Esophagus squamous epithelium (tissue), 5 donors: Measurements from ENCODE around the gene TICRR. TPM values are rescaled to one million over a fixed set of nuclear protein-coding genes. Genes with fewer than 3 reads are reported as not detected.
A peak's percentile ranks its signal among the peaks of the same experiment; 100 is the strongest.
"Not testable (repeated sequence)": the region's sequence is repeated elsewhere in the genome, so short reads cannot be mapped to it uniquely, and the experiment has no call there.

Experiments used
- DNase-seq: peaks from one replicate; lab custom pipeline; 2025; lab: John Stamatoyannopoulos, UW
- H3K27ac ChIP-seq, 4 donors: fragments of 200-600 bp; sonication (generic); one replicate each; pipeline ENCODE4 v1.5.1; 2016 to 2019; ENCODE audit warnings: mild to moderate bottlenecking in 1 of 4
- H3K27me3 ChIP-seq, 4 donors: fragments of 200-600 bp; sonication (generic); 1 replicate in 3 of 4; 2 replicates in 1 of 4; pipeline versions ENCODE4 v1.5.1 to v1.6.0; 2017 to 2021; ENCODE audit warnings: antibody characterized with exemption in 1 of 4
- H3K36me3 ChIP-seq, 3 donors: fragments of 200-600 bp; sonication (generic); one replicate each; pipeline ENCODE4 v1.5.1; 2016 to 2019
- H3K4me1 ChIP-seq, 3 donors: fragments of 200-600 bp; sonication (generic); one replicate each; pipeline ENCODE4 v1.5.1; 2017 to 2019
- H3K4me3 ChIP-seq, 4 donors: fragments of 200-600 bp; sonication (generic); 1 replicate in 3 of 4; 2 replicates in 1 of 4; pipeline ENCODE4 v1.5.1; 2016 to 2019; ENCODE audit warnings: mild to moderate bottlenecking in 2 of 4, moderate library complexity in 1 of 4
- H3K9me3 ChIP-seq, 3 donors: fragments of 200-600 bp; sonication (generic); one replicate each; pipeline ENCODE4 v1.5.1; 2016 to 2019
- POLR2A ChIP-seq, 4 donors: fragments of 450-650 bp; IDR thresholded peaks; one replicate each; pipeline ENCODE4 v1.6.1; 2017; ENCODE audit warnings: antibody characterized with exemption in 4 of 4, mild to moderate bottlenecking in 4 of 4, moderate library complexity in 3 of 4
- WGBS, 2 donors: methylation state at CpG; one replicate each; pipeline ENCODE4 v1.1.5; 2018; 5-methylcytosine and 5-hydroxymethylcytosine counted together
- intact Hi-C: fragments of 100-400 bp; cut with DNase I; formaldehyde crosslinking; loops from one replicate; pipeline ENCODE4 v1.15.0; 2022
- total RNA-seq, 4 donors: library from RNA; depleted of rRNA; stranded (reverse); fragments of >200 nt; gene quantifications; one replicate each; pipeline ENCODE4 v1.1.0, GENCODE V29; 2016
- TF ChIP-seq, protein P1 (sequence below), 6 experiments: fragments of 450-650 bp in 4 of 6; fragments of 200-600 bp in 2 of 6; sonication (generic) in 2 of 6; IDR thresholded peaks; one replicate each; pipeline ENCODE4 v1.5.1; 2016 to 2019; ENCODE audit warnings: antibody characterized with exemption in 6 of 6, mild to moderate bottlenecking in 4 of 6, moderate library complexity in 4 of 6
- donor health status: DM: yes; HTN: yes; CAD: no.

Gene TICRR
- total RNA-seq, 4 donors from 2014 or later: 8.4 to 33.7 (median 10.1) TPM

DNA sequence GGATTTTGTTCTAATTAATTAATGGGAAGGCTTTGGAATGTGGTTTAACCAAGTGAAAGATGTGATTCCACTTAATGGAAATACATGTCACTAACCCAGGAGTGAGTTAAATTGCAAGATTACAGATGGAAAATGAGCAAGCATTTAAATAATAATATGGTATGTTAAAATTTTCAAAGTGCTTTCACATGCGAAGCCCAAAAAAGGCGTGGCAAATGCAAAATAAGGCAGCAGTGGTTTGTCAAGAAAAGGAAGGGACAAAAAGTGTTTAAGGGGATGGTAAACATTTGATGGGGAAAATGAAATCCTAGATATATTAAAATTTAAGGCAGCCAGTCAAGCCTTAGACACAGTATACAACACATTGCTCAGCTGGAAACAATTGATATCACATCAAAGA is 2.9 kb downstream of the TICRR start:
- Histone ChIP-seq H3K36me3 (no peaks in the 10 kb centered on the region), H3K4me3 (peak overlapping the region in 1 of 4 donors; percentile 1), H3K4me1 (peaks cover 0 to 31% (median 8%) of the 10 kb centered on the region in 3 donors), H3K27me3 (no peaks in the 10 kb centered on the region), H3K27ac (no peak overlapping the region), H3K9me3 (no peaks in the 10 kb centered on the region)
- WGBS, 2 donors: 78 to 80% methylated on average over 2 of the region's 2 CpGs
- no peak for DNase-seq
- intact Hi-C loops: no loop called here
- TF ChIP-seq, protein P1, sequence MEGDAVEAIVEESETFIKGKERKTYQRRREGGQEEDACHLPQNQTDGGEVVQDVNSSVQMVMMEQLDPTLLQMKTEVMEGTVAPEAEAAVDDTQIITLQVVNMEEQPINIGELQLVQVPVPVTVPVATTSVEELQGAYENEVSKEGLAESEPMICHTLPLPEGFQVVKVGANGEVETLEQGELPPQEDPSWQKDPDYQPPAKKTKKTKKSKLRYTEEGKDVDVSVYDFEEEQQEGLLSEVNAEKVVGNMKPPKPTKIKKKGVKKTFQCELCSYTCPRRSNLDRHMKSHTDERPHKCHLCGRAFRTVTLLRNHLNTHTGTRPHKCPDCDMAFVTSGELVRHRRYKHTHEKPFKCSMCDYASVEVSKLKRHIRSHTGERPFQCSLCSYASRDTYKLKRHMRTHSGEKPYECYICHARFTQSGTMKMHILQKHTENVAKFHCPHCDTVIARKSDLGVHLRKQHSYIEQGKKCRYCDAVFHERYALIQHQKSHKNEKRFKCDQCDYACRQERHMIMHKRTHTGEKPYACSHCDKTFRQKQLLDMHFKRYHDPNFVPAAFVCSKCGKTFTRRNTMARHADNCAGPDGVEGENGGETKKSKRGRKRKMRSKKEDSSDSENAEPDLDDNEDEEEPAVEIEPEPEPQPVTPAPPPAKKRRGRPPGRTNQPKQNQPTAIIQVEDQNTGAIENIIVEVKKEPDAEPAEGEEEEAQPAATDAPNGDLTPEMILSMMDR (IDR thresholded peaks at IDR 0.05): no peak
- no peak for TF ChIP-seq POLR2A (IDR thresholded peaks at IDR 0.05)

DNA sequence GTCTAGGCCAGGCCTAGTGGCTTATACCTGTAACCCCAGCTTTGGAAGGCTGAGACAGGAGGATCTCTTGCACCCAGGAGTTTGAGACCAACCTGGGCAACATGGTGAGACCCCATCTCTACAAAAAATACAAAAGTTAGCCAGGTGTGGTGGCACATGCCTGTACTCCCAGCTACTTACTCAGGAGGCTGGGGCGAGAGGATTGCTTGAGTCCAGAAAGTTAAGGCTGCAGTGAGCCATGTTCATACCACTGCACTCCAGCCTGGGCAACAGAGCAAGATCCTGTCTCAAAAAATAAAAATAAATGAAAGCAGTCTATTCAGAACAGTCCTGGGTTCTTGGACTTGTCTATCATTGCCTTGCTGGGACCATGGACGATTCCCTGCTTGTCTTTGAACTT is 5.5 kb downstream of the TICRR start:
- DNase-seq, H3K27ac ChIP-seq, H3K9me3 ChIP-seq, H3K27me3 ChIP-seq, intact Hi-C loops, H3K4me3 ChIP-seq, H3K36me3 ChIP-seq: not testable (repeated sequence)
- H3K4me1 ChIP-seq: peaks cover 0 to 28% (median 7%) of the 10 kb centered on the region in 3 donors
- WGBS, 2 donors: 94 to 100% methylated on average over 1 to 2 of the region's 2 CpGs

DNA sequence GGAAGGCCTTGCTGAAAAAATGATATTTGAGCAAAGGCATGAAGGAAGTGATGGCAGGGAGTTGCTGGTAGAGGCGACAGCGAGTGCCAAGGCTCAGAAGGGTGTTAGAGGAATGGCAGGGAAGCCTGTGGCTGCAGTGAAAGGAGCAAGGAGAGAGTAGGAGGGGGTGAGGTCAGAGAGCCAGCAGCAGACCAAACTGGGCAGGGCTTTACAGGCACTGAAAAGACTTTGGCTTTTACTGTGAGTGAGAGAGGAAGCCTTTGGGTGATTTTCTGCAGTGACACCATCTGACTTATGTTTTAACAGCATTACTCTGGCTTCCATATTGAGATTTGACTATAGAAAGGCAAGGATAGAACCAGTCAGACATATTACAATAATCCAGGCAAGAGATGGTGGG is 11.4 kb downstream of the TICRR start:
- Histone ChIP-seq H3K4me3 (no peak overlapping the region), H3K27ac (no peak overlapping the region), H3K4me1 (no peaks in the 10 kb centered on the region), H3K36me3 (peaks cover 0 to 23% (median 0%) of the 10 kb centered on the region in 3 donors), H3K27me3 (no peaks in the 10 kb centered on the region), H3K9me3 (no peaks in the 10 kb centered on the region)
- no peak for TF ChIP-seq POLR2A (IDR thresholded peaks at IDR 0.05)
- TF ChIP-seq, protein P1 (IDR thresholded peaks at IDR 0.05): no peak
- intact Hi-C loops: no loop called here
- 90 to 96% methylated on average over 2 of the region's 2 CpGs for WGBS, 2 donors
- no peak for DNase-seq

DNA sequence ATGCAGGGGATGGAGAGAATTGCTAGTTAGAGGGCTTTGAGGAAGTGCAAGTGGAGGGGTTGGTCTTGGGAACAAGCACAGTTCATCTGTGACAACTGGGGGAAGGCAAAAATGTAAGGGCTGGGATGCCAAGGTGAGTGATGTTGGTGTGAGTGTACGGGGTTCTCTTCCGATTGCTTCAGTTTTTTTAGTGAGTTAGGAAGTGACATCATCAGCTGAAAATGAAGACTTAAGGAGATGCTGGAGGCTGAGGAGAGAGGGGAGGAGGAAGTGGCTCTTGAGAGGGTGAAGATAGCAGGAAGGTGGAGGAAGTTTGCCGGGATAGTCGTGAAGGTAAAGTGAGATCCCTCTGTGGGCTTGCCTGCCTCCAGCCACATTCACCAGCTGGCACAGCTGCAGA is 12.7 kb downstream of the TICRR start:
- 66 to 77% methylated on average over 4 of the region's 4 CpGs for WGBS, 2 donors
- no peaks in the 10 kb centered on the region for H3K9me3 ChIP-seq
- TF ChIP-seq, protein P1 (IDR thresholded peaks at IDR 0.05): no peak
- TF ChIP-seq POLR2A (IDR thresholded peaks at IDR 0.05): no peak
- no peaks in the 10 kb centered on the region for H3K4me1 ChIP-seq
- H3K27me3 ChIP-seq: no peaks in the 10 kb centered on the region
- no peak overlapping the region for H3K27ac ChIP-seq
- intact Hi-C loops: no loop called here
- no peak overlapping the region for H3K4me3 ChIP-seq
- no peak for DNase-seq
- peaks cover 0 to 23% (median 0%) of the 10 kb centered on the region in 3 donors for H3K36me3 ChIP-seq

DNA sequence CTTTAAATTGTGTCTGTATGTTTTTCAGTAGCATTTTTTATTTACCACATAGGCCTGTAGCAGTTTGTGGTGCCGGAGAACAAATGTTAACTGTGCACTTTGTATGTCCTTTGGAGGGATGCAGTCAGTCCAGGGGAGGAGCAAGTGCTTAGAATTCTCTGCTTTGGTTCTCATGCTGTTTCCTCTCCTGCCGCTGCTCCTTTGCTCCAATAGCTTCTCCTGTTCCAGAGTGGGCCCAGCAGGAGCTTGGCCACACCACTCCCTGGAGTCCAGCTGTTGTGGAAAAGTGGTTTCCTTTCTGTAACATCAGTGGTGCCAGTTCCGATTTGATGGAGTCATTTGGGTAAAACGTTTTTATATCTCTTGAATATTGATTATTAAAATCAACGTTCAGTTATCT is 16.6 kb downstream of the TICRR start:
- no peaks in the 10 kb centered on the region for H3K4me1 ChIP-seq
- H3K4me3 ChIP-seq: no peak overlapping the region
- no peak for DNase-seq
- no peak overlapping the region for H3K27ac ChIP-seq
- peaks cover 0 to 25% (median 0%) of the 10 kb centered on the region in 3 donors for H3K36me3 ChIP-seq
- no peaks in the 10 kb centered on the region for H3K9me3 ChIP-seq
- intact Hi-C loops: no loop called here
- no peak for TF ChIP-seq POLR2A (IDR thresholded peaks at IDR 0.05)
- TF ChIP-seq, protein P1 (IDR thresholded peaks at IDR 0.05): no peak
- 81 to 84% methylated on average over 5 of the region's 5 CpGs for WGBS, 2 donors
- no peaks in the 10 kb centered on the region for H3K27me3 ChIP-seq

DNA sequence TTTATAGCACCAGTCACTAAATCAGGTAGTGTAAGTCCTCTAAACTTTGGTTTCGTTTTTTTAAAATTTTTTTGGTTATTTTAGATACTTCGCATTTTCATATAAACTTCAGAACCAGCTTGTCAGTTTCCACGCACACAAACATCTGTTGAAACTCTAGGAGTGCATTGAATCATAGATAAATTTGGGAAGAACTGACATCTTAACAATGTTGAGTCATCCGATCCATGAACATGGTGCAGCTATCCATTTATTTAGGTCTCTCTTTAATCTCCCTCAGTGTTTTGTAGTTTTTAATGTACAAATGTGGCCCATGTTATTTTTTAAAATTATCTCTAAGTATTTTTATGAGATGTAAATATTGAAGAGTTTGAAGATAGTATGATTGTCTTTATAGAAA is 17.7 kb downstream of the TICRR start:
- H3K36me3 ChIP-seq: peaks cover 0 to 22% (median 0%) of the 10 kb centered on the region in 3 donors
- no peak for TF ChIP-seq POLR2A (IDR thresholded peaks at IDR 0.05)
- TF ChIP-seq, protein P1 (IDR thresholded peaks at IDR 0.05): no peak
- no peak for DNase-seq
- 96% methylated on average over 4 of the region's 4 CpGs for WGBS, 2 donors
- intact Hi-C loops: no loop called here
- no peaks in the 10 kb centered on the region for H3K27me3 ChIP-seq
- no peaks in the 10 kb centered on the region for H3K9me3 ChIP-seq
- H3K4me3 ChIP-seq: no peak overlapping the region
- H3K27ac ChIP-seq: no peak overlapping the region
- no peaks in the 10 kb centered on the region for H3K4me1 ChIP-seq
